Urinary bladder (tissue), 4 donors: ENCODE data around the gene PTGES2. TPM values are rescaled to one million over a fixed set of nuclear protein-coding genes. Genes with fewer than 3 reads are reported as not detected.
A peak's percentile ranks its signal among the peaks of the same experiment; 100 is the strongest.

Source experiments
- DNase-seq: peaks from one replicate; pipeline ENCODE4 v3.0.0-alpha.2; 2015; ENCODE audit errors: extremely low spot score
- H3K27ac ChIP-seq: one replicate; pipeline ENCODE4 v1.5.1; 2013; ENCODE audit warnings: low read depth, mild to moderate bottlenecking, moderate library complexity
- H3K36me3 ChIP-seq: one replicate; pipeline ENCODE4 v1.6.1; 2013; ENCODE audit warnings: mild to moderate bottlenecking, moderate library complexity; ENCODE audit not compliant: insufficient read depth
- H3K4me1 ChIP-seq: one replicate; pipeline ENCODE4 v1.6.1; 2013; ENCODE audit warnings: mild to moderate bottlenecking, moderate library complexity; ENCODE audit not compliant: insufficient read depth
- H3K4me3 ChIP-seq: one replicate; pipeline ENCODE4 v1.5.1; 2013; ENCODE audit warnings: low read depth, low read length
- WGBS: extraction: QIAGEN DNeasy Blood & Tissue Kit; methylation state at CpG from one replicate; pipeline ENCODE4 v1.1.7; 2013; 5-methylcytosine and 5-hydroxymethylcytosine counted together
- polyA plus RNA-seq: library from polyadenylated mRNA; stranded (reverse); fragments of 200-250 nt; gene quantifications from one replicate; pipeline ENCODE4 v1.2.3, GENCODE V29; 2013
- total RNA-seq: library from RNA; depleted of rRNA; stranded (reverse); fragments of >200 nt; gene quantifications from one replicate; pipeline ENCODE4 v1.2.3, GENCODE V29; 2014
- donor health status: healthy with polysubstance abuse.
- donor health status: healthy.

The PTGES2 gene
- total and polyA plus RNA-seq, 2 donors: 21.1 to 59.6 TPM

- H3K4me1 ChIP-seq: no peaks in the 10 kb centered on the region
- no peak overlapping the region for H3K4me3 ChIP-seq
- DNase-seq: no peak
- 91% methylated on average over 21 of the region's 21 CpGs for WGBS
- H3K36me3 ChIP-seq: peaks cover 3% of the 10 kb centered on the region
- no peak overlapping the region for H3K27ac ChIP-seq
Observed at GRCh38 chr9:128123451-128124080, 4.0 kb downstream of the PTGES2 start.

DNA sequence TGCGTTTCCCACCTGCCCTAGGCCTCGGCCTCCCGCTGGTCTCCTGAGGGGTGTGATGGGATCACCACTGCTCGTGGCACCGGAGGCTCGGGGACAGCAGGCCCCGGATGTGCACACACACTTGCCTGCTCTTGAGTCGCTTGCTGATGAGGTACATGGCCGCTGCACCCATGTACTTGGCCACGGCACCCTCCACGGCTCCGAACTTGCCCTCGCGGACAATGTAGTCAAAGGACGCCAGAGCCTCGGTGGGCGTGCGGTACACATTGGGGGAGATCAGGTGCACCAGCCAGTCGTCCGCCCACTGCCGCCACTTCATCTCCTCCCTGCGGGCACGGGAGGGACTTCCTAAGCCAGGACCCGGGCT, 4.7 kb downstream of the PTGES2 start:
- Histone ChIP-seq H3K27ac (no peak overlapping the region), H3K4me3 (no peak overlapping the region), H3K4me1 (no peaks in the 10 kb centered on the region), H3K36me3 (peaks cover 3% of the 10 kb centered on the region)
- no peak for DNase-seq
- 93% methylated on average over 24 of the region's 24 CpGs for WGBS

DNA sequence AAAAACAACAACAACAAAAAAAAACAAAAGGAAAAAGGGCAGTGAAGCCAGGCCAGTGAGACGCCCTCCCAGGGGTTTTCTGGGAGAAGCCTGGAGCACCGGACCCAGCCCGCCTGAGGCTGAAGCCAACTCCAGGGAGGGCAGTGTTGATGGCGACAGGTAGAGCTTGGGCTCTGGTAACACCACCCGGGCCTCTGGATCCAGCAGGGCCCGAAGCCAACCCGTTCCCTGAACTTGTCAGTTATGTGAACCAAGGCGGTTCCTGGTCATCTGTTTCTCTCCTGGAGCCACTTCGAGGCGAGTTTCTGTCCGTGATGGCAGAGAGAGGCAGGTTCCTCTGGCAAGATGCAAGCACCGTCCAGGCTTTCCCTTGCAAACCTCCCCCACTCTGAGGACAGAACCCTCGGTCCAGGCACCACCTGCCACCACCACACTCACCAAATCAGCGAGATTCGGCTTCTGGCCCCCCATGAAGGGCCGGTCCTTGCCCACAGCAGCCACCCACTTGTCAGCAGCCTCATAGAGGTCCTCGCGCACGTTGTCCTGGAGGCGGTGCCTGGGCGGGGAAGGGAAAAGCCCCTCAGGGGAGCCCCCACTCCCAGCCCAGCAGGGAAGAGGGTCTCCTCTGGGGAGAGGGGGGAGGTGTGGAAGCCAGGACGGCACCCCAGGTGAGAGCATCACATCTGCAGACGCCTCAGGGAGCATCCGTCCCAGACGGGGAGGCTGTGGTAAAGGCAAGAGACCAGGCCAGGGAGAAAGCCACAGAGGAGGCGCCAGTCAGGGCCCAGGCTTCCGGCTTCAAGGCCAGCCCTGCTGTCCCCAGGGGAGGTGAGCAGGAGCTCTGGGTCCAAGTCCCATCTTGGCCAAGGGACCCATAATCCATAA, 5.4 kb downstream of the PTGES2 start:
- DNase-seq: no peak
- H3K4me3 ChIP-seq: no peak overlapping the region
- H3K4me1 ChIP-seq: no peaks in the 10 kb centered on the region
- 90% methylated on average over 27 of the region's 27 CpGs for WGBS
- H3K27ac ChIP-seq: no peak overlapping the region
- H3K36me3 ChIP-seq: peaks cover 3% of the 10 kb centered on the region

DNA sequence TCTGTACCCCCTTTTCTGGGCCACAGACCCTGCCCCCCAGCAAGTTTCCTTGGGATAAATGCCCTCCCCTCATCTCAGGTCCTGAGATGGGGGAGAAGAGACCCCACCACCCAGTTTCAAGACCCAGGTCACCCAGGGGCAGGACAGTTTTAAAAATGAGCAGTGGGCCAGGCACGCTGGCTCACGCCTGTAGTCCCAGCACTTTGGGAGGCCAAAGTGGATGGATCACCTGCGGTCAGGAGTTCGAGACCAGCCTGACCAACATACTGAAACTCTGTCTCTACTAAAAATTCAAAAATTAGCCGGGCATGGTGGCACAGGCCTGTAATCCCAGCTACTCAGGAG, 6.1 kb downstream of the PTGES2 start:
- WGBS: 94% methylated on average over 5 of the region's 5 CpGs
- DNase-seq: no peak
- no peaks in the 10 kb centered on the region for H3K4me1 ChIP-seq
- peaks cover 3% of the 10 kb centered on the region for H3K36me3 ChIP-seq
- H3K4me3 ChIP-seq: no peak overlapping the region
- no peak overlapping the region for H3K27ac ChIP-seq

GRCh38 chr9:128120741-128121465, 6.6 kb downstream of the PTGES2 start:
- H3K4me3 ChIP-seq: no peak overlapping the region
- 90% methylated on average over 29 of the region's 29 CpGs for WGBS
- peaks cover 3% of the 10 kb centered on the region for H3K36me3 ChIP-seq
- DNase-seq: no peak
- no peaks in the 10 kb centered on the region for H3K4me1 ChIP-seq
- H3K27ac ChIP-seq: no peak overlapping the region

DNA sequence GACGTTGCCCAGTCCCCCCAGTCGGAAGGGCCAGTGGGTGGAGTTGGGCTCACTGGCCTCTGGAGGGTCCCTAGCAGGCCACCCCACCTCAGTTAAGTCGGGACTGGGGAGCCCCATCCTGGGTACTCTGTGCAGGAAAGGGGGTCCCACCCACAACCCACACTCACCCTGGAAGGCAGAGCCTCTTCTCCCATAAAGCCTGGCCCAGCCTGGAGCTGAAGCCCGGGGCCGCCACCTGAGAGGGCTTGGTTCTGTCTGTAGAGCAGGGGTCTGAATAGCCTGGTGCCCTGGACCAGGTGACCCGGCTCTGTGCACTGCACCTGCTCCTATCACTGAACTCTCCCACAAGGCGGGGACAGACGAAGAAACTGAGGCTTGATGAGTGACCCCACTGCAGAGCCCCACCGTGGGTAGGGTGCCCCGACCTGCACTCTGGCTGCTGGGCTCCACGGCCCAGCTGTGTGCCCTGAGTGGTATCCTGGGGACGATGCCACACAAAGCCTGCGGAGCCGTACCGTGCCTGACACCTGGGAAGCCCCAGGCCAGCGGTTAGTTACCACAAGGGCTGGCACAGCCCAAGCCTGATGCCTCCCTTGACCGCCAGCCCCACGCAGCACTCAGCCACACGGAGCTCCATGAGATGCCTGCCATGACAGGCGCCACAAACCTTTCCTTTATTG, 7.3 kb downstream of the PTGES2 start:
- H3K36me3 ChIP-seq: peaks cover 3% of the 10 kb centered on the region
- DNase-seq: no peak
- H3K4me1 ChIP-seq: no peaks in the 10 kb centered on the region
- H3K27ac ChIP-seq: no peak overlapping the region
- WGBS: 85% methylated on average over 20 of the region's 20 CpGs
- H3K4me3 ChIP-seq: no peak overlapping the region

GRCh38 chr9:128118971-128119665, 8.4 kb downstream of the PTGES2 start:
- no peak for DNase-seq
- Histone ChIP-seq H3K36me3 (peaks cover 3% of the 10 kb centered on the region), H3K4me3 (no peak overlapping the region), H3K4me1 (no peaks in the 10 kb centered on the region), H3K27ac (no peak overlapping the region)
- WGBS: 79% methylated on average over 15 of the region's 15 CpGs

GRCh38 chr9:128118472-128118857, 9.1 kb downstream of the PTGES2 start:
- 45% methylated on average over 3 of the region's 3 CpGs for WGBS
- Histone ChIP-seq H3K4me1 (no peaks in the 10 kb centered on the region), H3K36me3 (peaks cover 3% of the 10 kb centered on the region), H3K4me3 (no peak overlapping the region), H3K27ac (no peak overlapping the region)
- no peak for DNase-seq

DNA sequence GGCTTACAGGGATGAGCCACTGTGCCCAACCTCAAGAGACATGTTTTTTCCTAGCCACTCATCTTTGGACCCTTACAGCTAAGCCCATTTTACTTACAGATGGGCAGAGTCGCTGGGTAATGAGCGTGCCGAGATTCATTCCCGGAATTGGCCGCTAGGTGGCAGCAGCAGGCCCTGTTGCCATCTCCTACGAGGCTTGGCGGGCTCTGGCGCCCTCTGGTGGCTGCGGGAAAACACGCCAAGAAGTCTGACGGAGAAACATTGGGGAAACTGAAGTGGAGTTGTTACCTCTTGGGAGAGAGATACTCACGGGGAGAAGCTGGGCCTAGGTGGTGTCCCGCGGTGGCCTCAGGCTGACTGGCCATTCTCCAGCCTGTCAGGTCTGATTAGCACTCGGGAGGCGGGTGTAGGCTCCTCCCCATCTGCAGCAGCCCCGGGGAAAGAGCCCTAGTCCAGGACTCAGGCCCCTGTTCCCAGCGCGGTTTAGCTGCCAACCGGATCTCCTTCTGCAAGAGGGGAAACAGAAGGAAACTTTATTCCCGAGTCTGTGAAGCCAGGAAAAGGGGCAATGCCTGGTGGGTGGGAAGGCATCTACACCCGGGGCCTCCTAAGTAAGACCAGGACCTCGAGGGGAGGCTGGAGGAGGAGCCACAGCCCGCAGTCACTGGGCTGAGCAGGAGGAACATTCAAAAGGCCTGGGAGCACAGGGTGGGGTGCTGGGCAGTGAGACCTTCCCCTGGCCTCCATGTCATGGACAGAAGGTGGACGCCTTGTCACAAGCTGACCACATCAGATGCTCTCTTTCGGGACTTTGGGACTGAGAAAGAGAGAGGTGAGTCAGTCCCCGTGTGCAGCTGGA, 9.7 kb downstream of the PTGES2 start:
- peaks cover 3% of the 10 kb centered on the region for H3K36me3 ChIP-seq
- no peak overlapping the region for H3K27ac ChIP-seq
- no peak overlapping the region for H3K4me3 ChIP-seq
- DNase-seq: no peak
- H3K4me1 ChIP-seq: no peaks in the 10 kb centered on the region
- 10% methylated on average over 27 of the region's 27 CpGs for WGBS

- 91% methylated on average over 16 of the region's 16 CpGs for WGBS
- Histone ChIP-seq H3K4me1 (no peaks in the 10 kb centered on the region), H3K4me3 (no peak overlapping the region), H3K27ac (no peak overlapping the region), H3K36me3 (no peaks in the 10 kb centered on the region)
- DNase-seq: no peak
Observed at GRCh38 chr9:128116104-128117083, 11.1 kb downstream of the PTGES2 start.

DNA sequence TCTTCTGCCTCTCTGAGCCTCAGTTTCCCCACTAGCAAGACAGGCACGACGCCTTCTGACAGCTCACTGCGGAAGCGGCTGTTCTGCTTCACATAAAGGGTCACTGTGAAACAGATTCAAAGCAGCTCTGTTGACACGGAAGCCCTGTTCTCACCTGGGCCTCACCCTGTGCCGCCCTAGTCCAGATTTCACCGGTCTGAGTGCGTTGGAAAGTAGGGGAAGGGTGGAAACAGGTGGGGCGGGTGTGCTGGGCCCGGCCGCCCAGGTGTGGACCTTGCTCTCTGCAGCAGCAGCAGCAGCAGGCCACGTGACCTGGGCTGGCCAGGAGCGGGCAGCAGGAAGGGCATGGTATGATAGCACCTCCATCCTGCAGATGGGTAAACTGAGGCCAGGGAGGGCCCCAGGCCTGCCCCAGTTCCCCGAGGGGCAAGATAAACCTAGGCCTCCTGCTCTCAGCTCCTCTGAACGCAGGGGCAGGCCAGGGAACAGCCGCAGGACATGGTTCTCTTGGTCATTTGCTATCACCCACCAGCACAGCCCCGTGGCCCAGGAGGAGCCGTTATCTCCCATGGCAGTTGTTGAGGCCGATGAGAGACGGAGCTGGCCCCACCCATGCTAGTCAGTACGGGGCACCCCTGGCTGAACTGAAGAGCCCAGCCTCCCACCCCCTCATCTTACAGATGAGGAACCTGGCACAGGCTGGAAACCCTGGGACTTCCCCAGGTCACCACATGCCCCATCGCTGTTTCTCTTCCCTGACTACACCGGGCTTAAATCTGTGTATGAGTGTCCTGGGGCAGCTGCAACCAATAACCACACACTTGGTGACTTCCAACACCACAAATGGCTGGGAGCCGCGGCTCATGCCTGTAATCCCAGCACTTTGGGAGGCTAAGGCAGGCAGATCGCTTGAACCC, 12.1 kb downstream of the PTGES2 start:
- Histone ChIP-seq H3K36me3 (no peaks in the 10 kb centered on the region), H3K4me3 (no peak overlapping the region), H3K4me1 (no peaks in the 10 kb centered on the region), H3K27ac (peak overlapping the region; percentile 57)
- no peak for DNase-seq
- 84% methylated on average over 26 of the region's 26 CpGs for WGBS
